Transverse colon (tissue), 4 donors: ENCODE measurements around the gene TRAFD1. TPM values are rescaled to one million over a fixed set of nuclear protein-coding genes. Genes with fewer than 3 reads are reported as not detected.
A peak's percentile ranks its signal among the peaks of the same experiment; 100 is the strongest.

Source experiments
- DNase-seq: peaks from one replicate; pipeline ENCODE4 v3.0.0-alpha.2; 2019
- H3K27ac ChIP-seq, 4 donors: fragments of 200-600 bp; sonication (generic); 2 replicates each; pipeline ENCODE4 v1.5.1; 2016 to 2018; ENCODE audit warnings: inconsistent platforms in 4 of 4
- H3K27me3 ChIP-seq: fragments of 200-600 bp; sonication (generic); 2 replicates; pipeline ENCODE4 v1.5.1; 2017; ENCODE audit warnings: inconsistent platforms
- H3K36me3 ChIP-seq, 4 donors: fragments of 200-600 bp; sonication (generic); 2 replicates each; pipeline ENCODE4 v1.5.1; 2017 to 2019; ENCODE audit warnings: inconsistent platforms in 4 of 4
- H3K4me1 ChIP-seq, 4 donors: fragments of 200-600 bp; sonication (generic); 2 replicates each; pipeline ENCODE4 v1.5.1; 2017 to 2020; ENCODE audit warnings: inconsistent platforms in 4 of 4
- H3K4me3 ChIP-seq, 4 donors: fragments of 200-600 bp; sonication (generic); 1 replicate in 1 of 4; 2 replicates in 3 of 4; pipeline versions ENCODE4 v1.5.1 to v1.6.1; 2017 to 2019; ENCODE audit warnings: inconsistent platforms in 4 of 4
- H3K9me3 ChIP-seq, 2 donors: fragments of 200-600 bp; sonication (generic); 2 replicates each; pipeline ENCODE4 v1.5.1; 2017 to 2019; ENCODE audit warnings: inconsistent platforms in 2 of 2
- CTCF ChIP-seq, 5 experiments: fragments of 200-600 bp in 3 of 5; fragments of 450-650 bp in 2 of 5; sonication (generic) in 3 of 5; IDR thresholded peaks; 1 replicate in 2 of 5; 2 replicates in 3 of 5; pipeline ENCODE4 v1.5.1; 2016 to 2017; ENCODE audit warnings: antibody characterized with exemption in 5 of 5, inconsistent platforms in 3 of 5, mild to moderate bottlenecking in 2 of 5, moderate library complexity in 1 of 5
- EP300 ChIP-seq: sonication (generic); formaldehyde crosslinking; IDR thresholded peaks from one replicate; pipeline ENCODE4 v1.6.1; 2017; ENCODE audit warnings: antibody characterized with exemption, low read depth
- POLR2A ChIP-seq: fragments of 450-650 bp; IDR thresholded peaks from one replicate; pipeline ENCODE4 v1.6.1; 2016; ENCODE audit warnings: antibody characterized with exemption, mild to moderate bottlenecking, moderate library complexity
- POLR2AphosphoS5 ChIP-seq, 3 donors: sonication (generic); formaldehyde crosslinking; IDR thresholded peaks; one replicate each; pipeline ENCODE4 v1.6.1; 2016; ENCODE audit warnings: antibody characterized with exemption in 3 of 3
- WGBS, 2 donors: methylation state at CpG; one replicate each; pipeline ENCODE4 v1.1.5; 2018; ENCODE audit warnings: low coverage in 1 of 2; 5-methylcytosine and 5-hydroxymethylcytosine counted together
- in situ Hi-C, 4 donors: fragments of 200-750 bp; cut with MboI; loops; one replicate each; pipeline versions ENCODE4 v1.15.0 to v1.15.1; 2017; ENCODE audit warnings: low sequenced_read_pairs in 3 of 4, low pct_ligation_motif_present in 1 of 4, low pct_unique_long_range_greater_than_20kb in 1 of 4
- intact Hi-C: fragments of 100-400 bp; cut with DNase I; formaldehyde crosslinking; loops from one replicate; pipeline ENCODE4 v1.15.1; 2023; ENCODE audit warnings: low total_unique reads
- total RNA-seq, 4 donors: library from RNA; depleted of rRNA; stranded (reverse); fragments of >200 nt; gene quantifications; one replicate each; pipeline ENCODE4 v1.1.0, GENCODE V29; 2016

The TRAFD1 gene
- total RNA-seq, 4 donors from 2014 or later = 15.3 to 36.8 (median 31.1) TPM

- H3K9me3 ChIP-seq = no peaks in the 10 kb centered on the region
- no peaks in the 10 kb centered on the region for H3K36me3 ChIP-seq
- peaks cover 0 to 13% (median 7%) of the 10 kb centered on the region in 4 donors for H3K4me1 ChIP-seq
- no peak for TF ChIP-seq POLR2A
- TF ChIP-seq EP300 = no peak
- no peak for TF ChIP-seq CTCF (IDR thresholded peaks at IDR 0.05)
- no peak for TF ChIP-seq POLR2AphosphoS5 (IDR thresholded peaks at IDR 0.05)
- H3K27ac ChIP-seq = no peak overlapping the region
- H3K4me3 ChIP-seq = no peak overlapping the region
- no peaks in the 10 kb centered on the region for H3K27me3 ChIP-seq
- 94 to 96% methylated on average over 6 of the region's 6 CpGs for WGBS, 2 donors
- DNase-seq = no peak
- intact Hi-C loops (no loop called here), in situ Hi-C loops (no loop called here)
Measured at GRCh38 chr12:112115259-112116045, 9.9 kb upstream of the TRAFD1 start.

GRCh38 chr12:112116232-112117060 is 8.9 kb upstream of the TRAFD1 start:
- H3K4me1 ChIP-seq = peaks cover 0 to 13% (median 7%) of the 10 kb centered on the region in 4 donors
- H3K4me3 ChIP-seq = no peak overlapping the region
- WGBS, 2 donors = 52 to 100% methylated on average over 2 to 7 of the region's 7 CpGs
- H3K27me3 ChIP-seq = no peaks in the 10 kb centered on the region
- intact Hi-C loops (no loop called here), in situ Hi-C loops (no loop called here)
- no peak for TF ChIP-seq CTCF (IDR thresholded peaks at IDR 0.05)
- no peak for TF ChIP-seq POLR2AphosphoS5 (IDR thresholded peaks at IDR 0.05)
- no peak for TF ChIP-seq EP300
- no peak for TF ChIP-seq POLR2A
- DNase-seq = peak; percentile 41
- peak overlapping the region in 3 of 4 donors; percentile 24 to 49 (median 47) for H3K27ac ChIP-seq
- H3K9me3 ChIP-seq = no peaks in the 10 kb centered on the region
- no peaks in the 10 kb centered on the region for H3K36me3 ChIP-seq

DNA sequence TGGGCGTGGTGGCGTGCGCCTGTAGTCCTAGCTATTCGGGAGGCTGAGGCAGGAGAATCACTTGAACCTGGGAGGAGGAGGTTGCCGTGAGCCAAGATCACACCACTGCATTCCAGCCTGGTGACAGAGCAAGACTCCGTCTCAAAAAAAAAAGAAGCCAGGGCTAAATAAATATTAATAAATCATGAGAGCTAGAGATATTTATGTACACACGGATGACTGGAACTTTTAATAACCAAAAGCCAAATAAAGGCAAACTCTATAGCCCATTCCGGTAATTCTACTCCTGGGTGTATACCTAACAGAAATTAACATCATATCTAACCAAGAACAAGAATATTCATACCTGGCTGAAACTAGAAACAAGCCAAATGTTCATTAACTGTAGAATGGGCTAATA is 7.7 kb upstream of the TRAFD1 start:
- H3K27me3 ChIP-seq = no peaks in the 10 kb centered on the region
- in situ Hi-C loops = no loop called here
- H3K27ac ChIP-seq = peak overlapping the region in 1 of 4 donors; percentile 49
- TF ChIP-seq POLR2AphosphoS5 (IDR thresholded peaks at IDR 0.05) (no peak), POLR2A (no peak), CTCF (IDR thresholded peaks at IDR 0.05) (no peak), EP300 (no peak)
- no peak overlapping the region for H3K4me3 ChIP-seq
- no peaks in the 10 kb centered on the region for H3K9me3 ChIP-seq
- 86 to 97% methylated on average over 5 to 8 of the region's 8 CpGs for WGBS, 2 donors
- peaks cover 7 to 22% (median 9%) of the 10 kb centered on the region in 4 donors for H3K4me1 ChIP-seq
- intact Hi-C loops = no loop called here
- DNase-seq = no peak
- H3K36me3 ChIP-seq = no peaks in the 10 kb centered on the region
